T-helper 9 cell (primary cell): ENCODE data around the gene STEAP1B.

Experiments
- DNase-seq: peaks from one replicate; pipeline ENCODE4 v3.0.0-alpha.2; 2020

Gene STEAP1B

DNA sequence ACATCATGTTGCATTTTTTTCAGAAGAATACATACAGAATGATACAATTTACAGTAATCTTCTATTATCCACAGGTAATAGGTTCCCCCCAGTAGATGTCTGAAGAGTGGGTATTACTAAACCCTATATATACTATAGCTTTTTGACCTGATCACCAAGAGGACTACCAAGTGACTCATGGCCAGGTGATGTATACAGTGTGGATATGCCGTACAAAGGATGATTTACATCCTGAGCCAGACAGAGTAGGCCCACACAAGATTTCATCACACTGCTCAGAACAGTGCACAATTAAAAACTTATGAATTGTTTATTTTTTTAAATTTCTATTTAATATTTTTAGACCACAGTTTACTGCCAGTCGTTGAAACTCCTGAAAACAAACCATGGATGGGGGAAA lies 70.6 kb downstream of the STEAP1B start:
- no peak for DNase-seq

DNA sequence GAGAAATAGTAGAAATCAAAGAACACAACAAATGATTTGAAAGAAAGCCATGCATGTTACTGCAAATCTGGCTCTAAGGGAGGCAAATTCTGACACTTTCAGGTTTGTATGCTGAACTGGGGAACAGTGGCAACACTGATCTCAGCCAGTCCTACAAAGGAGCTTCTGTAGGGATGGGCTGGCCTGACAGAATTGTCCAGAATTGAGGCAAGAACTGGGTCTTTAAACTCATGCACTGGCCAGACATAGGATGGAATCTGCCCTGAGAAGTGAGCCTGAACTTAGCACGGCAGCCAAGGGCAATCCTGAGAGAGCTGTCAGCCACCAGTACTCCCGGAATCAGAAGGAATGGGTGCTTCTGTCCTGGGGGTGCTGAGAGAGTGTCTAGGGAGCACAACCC lies 72.1 kb downstream of the STEAP1B start:
- DNase-seq, result no peak

DNA sequence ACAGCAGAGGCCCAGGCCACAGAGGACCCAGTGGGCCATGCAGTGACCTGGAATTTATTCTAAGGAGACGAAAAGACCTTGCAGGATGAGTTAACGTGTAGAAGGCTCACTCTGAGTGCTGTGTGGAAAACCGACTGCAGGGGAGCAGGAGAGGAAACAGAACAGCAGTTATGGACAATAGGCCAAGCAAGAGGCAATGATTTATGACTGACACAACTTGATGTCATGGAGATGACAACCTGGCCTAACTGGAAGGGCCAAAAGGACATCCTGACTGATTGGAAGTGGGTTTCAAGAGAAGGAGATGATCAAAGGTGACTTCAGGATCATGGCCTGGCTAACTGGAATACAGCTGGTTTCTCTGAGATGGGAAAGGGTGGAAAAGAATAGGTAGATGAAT lies 72.9 kb downstream of the STEAP1B start:
- DNase-seq, result no peak

DNA sequence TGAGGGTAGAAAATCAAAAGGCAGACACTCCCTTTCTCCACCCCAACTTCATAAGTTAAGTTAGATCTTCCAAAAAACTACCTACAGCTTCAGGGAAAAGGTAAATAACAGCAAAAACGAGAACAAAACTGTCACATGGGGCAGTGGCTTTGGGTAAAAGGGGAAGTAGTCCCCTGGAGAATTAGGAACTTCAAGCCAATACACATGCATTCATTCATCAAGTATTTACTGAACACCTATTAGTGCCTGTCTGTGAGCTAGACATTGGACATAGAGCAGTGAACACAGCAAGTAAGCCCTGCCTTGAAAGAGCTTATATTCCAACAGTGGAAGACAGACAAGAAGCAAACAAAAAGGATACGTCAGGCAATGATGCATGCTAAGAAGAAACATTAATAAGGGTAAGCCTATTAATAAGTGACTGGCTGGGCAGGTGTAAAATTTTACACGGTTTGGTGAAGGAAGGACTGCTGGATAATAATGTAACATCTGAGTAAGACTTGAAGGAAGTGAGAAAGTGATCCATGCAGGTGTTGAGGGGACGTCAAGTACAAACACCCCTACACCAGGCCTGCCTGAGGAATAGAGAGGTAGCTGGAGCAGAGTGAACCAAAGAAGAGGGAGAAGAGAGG lies 73.4 kb downstream of the STEAP1B start:
- no peak for DNase-seq

DNA sequence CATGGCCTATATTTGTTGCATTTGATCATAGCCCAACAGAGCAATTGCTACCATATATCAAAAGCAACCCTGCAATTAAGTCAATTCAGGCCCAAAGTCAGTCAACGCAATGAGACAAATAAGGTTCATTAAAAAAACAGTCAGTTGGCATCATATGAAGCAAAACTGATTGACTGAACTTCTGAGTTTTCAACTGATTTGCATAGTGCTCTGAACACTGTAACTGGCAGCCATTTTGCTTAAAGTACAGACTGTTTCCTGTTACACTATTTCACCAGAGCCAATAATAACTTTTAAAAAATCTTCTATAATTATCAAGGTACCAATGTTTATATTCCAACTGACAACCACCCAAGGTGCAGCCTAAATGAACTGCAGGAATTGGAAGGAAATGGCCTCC lies 74.6 kb downstream of the STEAP1B start:
- DNase-seq, result no peak

DNA sequence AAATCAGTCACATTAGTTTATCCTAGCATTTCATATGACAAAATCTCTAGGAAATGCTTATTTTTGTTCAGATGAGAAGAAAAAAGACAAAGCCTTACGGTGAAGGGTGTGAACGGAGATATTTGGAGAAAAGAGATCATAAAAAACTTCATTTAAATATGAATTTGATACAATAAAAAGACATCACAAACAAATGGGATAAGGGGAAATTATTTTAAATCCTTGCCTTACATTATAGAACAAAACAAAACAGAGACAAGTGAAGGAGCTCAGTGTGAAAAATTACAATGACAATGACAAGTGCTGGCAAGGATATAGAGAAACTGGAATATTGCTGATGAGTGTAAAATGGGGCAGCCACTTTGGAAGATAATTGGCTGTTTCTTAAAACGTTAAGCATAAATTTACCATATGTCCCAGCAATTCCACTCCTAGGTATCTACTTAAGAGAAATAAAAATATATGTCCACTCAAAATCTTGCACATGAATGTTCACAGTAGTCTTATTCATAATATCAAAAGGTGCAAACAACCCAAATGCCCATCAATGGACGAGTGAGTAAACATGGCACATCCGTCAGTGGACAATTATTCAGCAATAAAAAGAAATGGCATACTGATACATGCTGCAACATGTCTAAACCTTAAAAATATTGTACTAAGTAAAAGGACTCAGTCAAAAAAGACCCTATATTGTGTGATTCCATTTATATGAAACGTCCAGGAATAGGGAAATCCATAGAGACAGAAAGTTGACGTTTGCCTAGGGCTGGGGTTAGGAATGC lies 77.0 kb downstream of the STEAP1B start:
- no peak for DNase-seq

DNA sequence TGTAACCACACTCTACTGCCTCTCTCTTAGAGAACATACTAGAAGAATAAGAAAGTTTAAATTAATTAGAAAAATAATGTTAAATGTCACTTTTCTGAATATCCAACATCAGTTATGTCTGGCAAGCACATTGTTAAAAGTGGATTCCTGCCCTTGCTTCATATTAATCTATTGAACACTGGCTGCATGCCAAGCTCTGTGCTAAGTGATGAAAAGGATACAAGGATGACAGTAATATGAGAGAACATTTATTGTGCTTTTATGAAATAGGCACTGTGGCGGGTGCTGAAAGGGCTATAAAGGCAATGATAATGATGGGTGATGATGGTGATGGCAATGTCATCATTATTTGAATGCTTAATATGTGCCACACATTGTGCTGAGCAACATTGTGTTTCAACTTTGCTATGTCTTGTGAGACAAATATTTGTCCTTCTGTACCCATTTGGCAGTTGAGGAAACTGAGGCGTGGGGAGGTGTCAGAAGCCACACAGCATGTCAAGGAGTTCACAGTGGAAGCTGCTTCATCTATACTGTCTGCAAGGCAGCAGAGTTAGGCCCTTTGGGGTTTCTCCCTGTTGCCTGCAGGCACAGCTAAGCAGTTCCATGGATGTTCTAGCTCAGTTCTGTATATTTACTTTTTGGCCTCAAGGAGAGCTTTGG lies 78.9 kb downstream of the STEAP1B start:
- DNase-seq, result no peak

DNA sequence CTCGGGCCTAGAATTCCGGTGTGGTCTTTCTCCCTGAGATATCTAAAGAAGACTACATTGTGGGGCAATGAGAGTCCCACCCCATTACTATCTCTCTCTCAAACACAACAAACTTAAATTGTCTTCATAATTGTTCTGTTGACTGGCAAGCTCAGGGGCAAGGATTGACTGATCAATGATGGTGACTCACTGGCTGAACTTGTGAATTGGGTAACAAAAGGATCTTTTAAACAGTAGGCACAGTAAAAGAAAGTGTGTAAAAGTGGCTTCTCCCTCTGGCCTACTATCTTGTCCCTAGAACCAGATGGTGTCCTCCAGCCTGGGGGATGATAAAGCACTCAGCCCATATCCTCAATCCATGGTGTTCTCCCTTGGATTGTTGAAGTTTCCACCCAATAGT lies 80.0 kb downstream of the STEAP1B start:
- no peak for DNase-seq

DNA sequence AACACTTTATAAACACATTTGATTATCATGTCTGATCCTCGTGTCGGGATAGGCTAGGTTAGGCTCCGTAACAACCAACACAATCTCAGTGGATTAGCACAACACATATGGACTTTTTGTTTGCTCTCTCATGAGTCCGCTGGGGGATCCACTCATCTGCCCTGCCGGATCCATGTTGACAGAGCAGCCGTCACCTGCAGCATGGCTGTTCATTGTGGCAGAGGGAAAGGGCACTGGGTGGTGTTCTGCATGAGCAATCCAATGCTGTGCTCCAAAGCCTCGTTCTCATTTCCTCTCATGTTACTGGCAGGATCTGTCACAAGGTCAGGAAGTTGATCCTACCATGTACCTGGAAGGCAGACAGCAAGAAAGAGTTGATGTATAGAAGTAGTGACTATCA lies 80.5 kb downstream of the STEAP1B start:
- no peak for DNase-seq

DNA sequence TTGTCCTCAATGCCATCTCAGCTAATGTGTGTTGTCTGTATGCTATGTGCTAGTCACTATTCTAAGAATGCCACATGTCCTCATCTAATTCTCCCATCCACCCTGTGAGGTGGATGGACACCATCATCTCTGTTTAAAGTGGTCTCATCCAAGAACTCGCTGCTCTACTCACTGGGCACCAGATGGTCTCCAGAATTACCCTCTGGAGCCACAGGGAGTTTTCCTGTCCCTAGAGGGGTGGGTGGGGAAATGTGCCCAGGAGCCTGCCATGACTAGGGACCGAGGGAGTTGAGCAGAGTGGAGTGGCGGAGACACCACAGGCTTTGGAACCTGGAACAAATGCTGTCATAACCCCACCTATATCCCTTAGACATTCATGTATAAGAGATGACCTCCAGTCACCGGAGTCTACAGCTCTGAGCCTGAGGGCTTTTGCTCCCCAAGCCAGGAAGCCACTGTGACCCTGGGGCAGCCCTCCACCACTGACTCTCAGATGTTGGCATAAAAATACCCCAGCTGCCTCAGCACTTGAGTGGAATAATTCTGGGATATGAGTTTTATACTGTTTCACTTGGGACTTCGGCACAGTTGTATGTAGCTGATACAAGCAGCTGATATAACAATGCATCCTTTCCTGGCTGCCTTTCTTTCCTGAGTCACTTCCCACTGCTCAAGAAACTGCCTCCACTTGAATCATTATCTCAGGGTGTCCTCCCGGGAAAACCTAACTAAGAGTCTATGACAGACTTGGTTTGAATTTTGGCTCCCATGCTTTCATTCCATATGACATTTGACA lies 81.5 kb downstream of the STEAP1B start:
- DNase-seq, result no peak

DNA sequence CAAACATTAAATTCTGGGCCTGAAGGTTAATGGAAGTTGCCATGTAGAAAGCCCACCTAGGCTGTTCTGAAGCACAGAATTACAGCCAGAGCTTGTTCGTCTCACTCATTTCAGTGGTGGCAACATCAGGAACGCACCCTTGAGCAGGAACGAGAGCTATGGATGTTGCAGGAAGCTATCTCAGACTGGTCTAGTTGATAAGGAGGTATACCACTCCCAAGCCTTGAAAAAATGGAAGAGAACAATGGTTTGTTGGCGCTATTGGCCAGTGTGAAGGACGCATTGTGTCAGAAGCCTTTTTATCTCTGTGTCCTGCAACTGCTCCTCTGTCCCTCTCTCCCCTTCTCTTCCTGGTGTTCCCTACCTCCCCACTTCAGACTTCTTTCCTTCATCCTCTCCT lies 82.1 kb downstream of the STEAP1B start:
- no peak for DNase-seq

DNA sequence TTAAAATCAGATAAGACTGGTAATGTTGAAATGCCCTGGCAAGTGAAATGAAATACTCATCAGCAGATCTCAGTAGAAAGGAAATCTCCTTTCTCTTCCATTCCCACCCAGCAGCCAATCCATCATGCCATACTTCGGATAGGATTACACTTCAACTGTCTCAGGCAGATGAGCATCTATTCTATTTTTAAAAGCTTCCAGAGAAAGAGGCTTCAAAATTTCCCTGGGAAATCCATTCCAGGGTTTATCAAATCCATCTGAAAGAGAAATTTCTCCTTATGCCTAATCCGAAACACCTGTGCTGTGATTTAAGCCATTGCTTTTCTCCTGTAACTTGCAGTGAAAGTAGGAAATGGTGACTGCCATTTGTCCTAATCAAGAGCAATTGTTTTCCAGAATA lies 82.6 kb downstream of the STEAP1B start:
- no peak for DNase-seq

DNA sequence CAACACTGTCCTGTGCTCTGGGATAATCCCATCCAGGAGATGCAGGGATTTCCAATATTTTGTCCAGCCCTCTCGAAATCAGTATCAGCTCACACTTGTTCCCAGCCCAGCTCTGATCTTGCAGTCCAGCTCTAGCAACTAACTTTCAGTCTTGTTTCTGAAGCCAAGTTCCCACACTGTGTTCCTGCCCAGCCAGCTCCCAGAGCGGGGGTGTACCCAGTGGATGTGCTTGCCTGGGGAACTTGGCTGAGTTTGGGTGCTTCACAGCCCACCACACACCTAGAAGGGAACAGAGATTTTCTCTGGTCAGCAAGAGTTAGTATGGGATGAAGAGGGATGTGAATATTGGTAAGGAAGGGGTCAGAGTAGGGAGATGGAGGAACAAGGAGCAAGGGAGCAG lies 85.6 kb downstream of the STEAP1B start:
- DNase-seq, result no peak

DNA sequence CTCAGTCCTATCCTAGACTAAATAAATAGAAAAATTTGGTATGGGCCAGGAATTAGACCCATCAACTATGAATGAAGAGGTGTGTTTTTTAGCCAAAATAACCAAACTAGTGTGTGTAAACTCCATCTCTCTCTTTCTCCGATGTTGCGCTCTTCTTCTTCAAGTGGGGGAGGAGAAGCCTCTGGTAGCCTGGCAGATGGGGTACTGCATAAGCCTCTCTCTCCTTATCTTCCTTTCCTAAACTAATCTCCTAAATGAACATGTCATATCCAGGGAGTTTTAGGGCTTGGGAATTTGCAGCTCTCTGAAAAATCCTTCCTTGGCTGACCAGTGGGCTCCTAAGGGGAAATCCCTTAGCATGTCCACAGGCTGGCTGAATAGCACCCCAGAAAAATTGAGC lies 86.8 kb downstream of the STEAP1B start:
- no peak for DNase-seq

DNA sequence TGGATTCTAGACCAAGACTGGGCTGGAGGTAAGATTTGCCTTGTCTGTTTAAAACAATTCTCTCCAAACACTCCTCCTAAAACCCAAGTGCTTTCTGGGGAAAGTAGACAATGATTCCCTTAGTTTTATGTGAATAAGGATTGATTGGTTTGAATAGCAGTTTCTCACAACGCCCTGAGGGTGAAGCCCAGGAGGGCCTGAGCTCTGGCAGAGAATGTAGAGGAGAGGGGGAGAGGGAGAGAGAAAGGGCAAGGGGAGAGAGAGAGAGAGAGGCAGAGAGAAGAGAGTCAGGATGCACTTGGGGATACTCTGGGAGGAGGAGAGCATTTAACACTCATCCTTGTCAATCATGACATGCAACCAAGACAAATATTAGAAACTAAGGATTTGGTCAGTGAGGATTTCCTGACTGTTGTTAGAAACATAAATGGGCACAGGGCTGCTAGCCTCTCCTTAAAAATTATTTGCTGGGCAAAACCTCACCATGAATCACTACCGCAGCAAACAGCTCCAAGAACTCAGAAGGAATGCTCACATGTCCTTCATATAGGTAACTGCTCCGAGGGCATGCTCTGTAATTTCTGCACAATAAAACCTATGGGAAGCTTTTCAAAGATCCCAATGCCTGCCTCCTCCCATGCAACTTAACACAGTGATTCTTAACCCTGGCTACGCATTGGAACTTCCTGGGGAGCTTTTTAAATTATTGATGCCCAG lies 87.9 kb downstream of the STEAP1B start:
- DNase-seq, result no peak

DNA sequence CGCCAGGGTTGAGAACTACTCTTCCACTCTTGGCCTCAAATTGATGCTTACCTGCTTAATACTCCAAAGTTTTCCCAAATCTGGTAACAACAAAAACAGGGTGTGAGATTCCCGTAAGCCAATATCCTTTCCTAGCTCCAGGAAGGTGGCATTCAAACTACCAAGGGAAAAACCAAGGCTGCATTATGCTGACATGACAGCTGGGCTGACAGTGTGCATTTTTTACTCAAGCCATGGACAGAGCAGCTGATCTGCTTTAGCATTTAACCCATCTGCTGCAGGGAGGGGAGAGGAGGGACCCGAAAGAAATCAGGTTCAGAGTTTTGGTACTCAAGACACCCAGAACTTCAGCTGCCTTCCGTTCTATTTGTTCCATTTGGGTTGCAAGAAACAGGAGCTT lies 93.3 kb downstream of the STEAP1B start:
- no peak for DNase-seq

DNA sequence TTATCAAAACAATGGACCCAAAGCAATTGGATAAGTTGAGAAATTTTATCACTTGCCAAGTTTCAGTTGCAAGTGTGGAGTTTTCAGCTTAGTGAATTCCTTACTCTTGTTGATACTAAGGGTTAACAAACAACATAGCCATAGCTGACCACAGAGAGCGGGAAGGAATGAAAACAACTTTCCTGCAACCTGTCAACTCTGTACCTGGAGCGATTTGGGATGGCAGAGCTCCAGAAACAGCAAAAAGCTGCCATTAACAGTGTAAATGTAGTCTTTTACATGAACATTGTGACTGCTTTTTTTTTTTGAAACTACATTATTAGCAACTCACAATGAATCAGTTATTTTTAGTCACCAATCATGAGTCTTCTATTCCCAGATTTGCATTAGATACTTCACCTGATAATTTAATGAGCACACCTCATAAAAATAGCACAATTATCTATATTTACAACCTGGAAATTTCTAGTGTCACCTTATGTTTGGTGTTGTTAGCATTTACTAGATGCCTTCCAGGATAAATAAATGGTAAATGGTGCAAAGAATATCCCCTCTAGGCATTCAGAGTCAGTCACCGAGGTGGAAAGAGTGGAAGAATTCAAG lies 95.5 kb downstream of the STEAP1B start:
- DNase-seq, result no peak

DNA sequence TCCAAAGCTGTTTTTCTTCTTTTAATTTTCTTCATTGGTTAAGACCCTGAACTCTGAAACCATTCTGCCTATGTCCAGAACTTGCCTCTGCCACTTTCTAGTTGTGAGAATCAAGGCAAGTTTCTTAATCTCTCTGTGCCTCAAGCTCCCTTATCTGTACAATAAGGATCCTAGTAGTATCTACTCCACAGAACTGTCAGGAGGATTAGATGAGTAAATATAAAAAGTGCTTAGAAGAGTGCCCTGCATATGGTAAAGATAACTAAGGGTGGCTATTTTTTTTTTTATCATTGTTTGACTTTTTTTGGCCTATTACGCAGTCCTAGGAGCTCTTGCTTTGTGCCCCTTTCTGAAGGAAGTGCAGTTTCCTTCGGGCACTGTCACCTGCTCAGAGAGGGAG lies 96.6 kb downstream of the STEAP1B start:
- no peak for DNase-seq

DNA sequence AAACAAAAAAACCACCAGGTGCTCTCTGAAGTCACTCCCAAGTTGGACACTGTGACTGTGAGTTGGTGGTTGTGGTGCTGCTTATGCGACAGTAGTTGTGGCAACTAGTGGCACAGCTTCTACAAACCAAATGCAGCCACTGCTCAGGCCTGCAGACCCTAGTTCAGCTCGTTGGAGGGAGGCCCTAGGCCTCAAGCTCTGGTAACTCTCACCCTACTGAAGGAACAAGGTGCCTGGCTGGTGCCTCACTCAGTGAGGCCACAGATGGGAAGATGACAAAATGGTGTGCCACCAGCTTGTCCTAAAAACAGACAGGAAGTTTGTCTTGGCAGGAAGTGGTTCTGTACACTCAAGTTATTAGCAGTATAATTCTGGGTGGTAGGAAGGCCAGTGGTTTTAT lies 97.7 kb downstream of the STEAP1B start:
- DNase-seq, result no peak

DNA sequence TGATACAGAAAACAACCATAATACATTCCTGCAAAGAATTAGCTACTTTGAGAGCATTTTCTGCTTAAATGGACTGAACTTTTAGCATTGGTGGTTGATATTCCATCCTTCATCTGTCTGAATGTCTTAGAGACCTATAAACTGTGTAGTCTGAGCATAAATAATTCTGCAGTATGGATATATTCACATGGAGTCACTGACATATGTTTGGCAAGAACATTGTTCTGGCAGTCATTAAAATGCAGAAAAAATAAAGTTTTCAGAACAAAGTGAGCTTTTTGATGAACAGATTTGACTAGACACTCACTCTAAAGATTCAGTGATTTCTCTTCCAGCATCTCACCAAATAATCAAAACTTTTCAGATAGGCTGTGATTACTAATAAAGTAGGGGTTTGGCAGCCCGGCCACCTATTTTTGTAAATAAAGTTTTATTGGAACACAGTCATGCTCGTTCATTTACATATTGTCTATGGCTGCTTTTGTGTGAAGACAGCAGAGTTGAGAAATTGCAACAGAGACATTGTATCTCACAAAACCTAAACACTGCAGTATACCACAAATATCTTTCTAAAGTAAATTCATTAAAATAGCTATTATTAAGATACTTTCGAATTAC lies 98.9 kb downstream of the STEAP1B start:
- no peak for DNase-seq

DNA sequence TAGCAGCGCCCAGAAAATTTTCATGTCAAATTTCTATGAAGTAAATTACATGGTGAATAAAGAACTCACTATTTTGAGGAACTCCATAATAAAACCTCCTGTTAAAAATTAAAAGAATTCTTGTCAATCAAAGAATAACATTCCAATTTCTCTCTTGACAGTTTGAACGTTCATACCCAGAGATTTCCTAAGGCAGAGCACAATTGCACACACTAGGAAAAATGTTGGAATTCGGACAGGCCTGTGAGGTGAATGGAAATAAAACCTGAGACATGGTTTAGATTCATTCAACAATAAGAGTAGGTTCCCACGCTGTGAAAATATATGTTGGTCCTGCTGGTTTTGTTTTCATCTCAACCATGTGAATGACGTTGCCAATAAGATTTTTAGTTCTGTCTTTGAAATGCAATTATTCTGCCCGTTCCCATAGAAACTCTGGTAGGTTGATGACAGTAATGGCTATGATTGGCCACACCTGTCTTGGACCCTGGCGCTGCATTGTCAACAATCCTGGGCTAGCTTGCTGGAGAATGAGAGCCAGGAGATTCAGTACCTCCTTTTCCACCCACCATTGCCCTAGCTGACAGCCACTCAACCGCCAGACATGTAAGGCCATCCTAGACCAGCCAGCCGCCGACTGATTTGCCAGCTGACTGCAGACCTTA lies 99.7 kb downstream of the STEAP1B start:
- no peak for DNase-seq
